T follicular helper cell (primary cell): ENCODE data around the gene EXOC4.

Experiments
- DNase-seq: peaks from one replicate; pipeline ENCODE4 v3.0.0-alpha.2; 2020; ENCODE audit warnings: low read depth

Gene EXOC4

DNA sequence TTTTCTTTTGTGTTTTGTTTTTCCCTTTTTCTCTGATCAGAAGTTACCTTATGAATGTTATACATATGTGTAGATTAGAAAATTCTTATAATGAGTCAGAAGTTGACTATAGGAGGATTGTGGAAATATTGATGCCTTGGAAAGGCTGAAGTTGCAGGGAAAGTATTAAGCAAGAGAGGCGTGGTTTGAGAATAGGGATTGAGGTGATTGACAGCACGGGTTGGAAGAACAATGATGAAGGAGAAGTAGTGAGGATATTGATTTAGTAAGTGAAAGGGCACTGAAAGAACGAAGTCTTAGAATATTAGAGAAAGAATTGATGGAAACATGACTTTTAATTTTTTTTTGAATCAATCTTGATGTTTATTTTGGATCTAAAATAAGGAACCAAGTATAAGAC is 176.0 kb downstream of the EXOC4 start:
- DNase-seq, result no peak

DNA sequence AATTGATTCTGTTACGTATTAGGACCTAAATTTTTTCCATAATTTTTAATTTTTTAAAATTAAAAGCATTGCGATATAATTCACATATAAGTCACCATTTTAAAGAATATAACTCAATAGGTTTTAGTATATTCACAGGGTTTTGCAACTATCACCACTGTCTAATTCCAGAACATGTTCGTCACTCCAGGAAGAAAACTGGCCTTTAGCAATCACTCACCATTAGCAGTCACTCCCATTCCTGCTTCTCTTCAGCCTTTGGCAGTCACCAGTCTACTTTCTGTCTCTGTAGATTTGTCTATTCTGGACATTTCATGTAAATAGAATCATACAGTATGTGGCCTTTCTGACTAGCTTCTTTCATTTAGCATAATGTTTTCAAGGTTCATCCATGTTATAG is 176.5 kb downstream of the EXOC4 start:
- DNase-seq, result no peak

- no peak for DNase-seq
Observed at GRCh38 chr7:133431134-133431724, 178.4 kb downstream of the EXOC4 start.

DNA sequence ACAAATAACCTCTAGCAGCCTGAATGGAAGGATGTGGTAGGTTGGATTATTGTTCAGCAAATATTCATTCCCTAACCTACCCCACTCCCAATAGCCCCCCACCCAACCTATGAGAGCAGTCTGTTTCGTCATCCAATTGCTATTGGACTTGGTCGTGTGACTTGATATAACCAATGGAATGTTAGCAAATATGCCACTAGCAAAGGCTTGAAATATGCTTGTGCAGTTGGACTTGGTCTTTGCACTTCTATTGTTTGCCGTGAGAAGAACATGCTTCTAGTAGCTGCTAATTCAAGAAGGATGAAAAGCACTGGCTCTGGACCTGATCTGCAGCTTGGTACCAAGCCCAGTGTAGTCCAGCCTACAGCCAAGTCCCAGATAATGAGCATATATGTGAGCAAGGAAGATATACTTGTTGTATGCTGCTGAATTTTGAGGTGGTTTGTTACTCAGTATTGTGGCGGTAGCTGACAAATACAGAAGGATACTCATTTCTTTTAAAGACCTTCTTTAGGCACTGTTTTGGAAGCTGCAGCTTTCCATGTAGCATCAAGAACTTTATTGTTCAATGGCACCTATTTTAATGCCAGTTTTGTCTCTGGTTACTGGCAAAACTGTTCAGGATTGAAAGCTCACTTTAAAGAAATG is 180.4 kb downstream of the EXOC4 start:
- no peak for DNase-seq

- DNase-seq, result no peak
Observed at GRCh38 chr7:133434246-133434865, 181.5 kb downstream of the EXOC4 start.

DNA sequence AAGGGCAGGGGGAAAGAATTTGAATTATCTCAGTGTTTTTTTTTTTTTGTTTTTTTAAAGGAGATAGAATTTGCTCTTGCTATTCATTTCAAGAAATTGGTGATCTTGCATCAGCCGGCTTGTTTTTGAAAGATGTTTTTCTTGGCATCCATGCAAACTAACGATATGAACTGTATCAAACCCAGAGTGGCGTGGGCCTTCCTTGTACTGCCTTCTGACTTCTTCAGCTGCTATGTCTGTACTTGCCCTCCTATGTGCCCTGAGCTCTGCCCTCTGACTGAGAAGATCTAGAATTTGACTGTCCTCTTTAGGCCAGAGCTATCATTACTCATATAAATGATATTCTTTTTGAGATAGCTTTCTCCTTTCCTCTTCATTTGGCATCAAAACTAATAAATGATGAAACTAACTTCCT is 183.1 kb downstream of the EXOC4 start:
- DNase-seq, result no peak

DNA sequence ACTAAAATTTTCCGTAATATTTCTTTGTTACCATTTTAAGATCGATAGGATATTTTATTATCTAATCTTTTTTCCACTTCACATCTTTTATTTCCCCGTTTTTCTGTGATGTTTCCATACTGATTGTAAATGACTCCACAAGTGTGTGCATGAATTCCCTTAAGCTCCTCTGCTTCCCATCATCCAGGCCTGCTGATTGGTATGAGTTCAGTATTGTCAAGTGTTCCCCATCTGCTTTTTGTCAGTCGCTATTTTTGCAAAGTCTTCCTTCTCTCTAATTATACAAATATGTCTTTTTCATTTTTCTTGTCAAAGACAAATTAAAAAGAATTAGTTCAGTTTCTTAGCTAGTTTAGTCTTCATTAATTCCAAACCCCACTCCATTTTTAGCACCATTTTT is 184.7 kb downstream of the EXOC4 start:
- DNase-seq, result no peak

- DNase-seq, result no peak
Observed at GRCh38 chr7:133442818-133443217, 189.9 kb downstream of the EXOC4 start.

DNA sequence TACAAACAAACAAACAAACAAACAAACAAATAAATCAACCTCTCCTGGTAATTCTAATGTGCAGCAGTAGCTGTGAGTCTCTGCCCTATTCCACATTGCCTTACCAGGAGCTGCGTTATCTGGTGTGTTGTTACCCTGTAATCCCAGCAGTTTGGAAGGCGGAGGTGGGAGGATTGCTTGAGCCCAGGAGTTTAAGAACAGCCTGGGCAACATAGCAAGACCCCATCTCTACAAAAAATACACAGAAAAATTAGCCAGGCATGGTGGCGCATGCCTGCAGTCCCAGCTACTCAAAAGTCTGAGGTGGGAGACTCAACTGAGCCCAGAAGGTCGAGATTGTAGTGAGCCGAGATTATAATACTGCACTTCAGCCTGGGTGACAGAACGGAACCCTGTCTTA is 192.7 kb downstream of the EXOC4 start:
- DNase-seq, result no peak

DNA sequence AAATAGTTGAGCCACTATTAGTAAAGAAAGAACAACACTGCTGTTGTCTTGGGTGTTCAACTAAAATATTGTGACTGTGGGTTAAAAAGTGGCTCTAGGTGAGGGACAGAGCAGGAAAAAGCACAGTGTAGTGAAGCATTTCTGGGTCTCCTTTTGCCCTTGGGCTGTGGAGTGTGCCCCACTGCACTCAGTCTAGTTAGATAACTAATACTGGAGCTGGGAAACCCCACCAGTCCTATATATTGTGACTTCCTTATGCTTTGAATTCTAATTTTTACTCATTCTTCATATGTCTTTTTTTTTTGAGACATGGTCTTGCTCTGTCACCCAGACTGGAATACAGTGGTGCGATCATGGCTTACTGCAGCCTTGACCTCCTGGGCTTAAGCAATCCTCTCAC is 195.1 kb downstream of the EXOC4 start:
- no peak for DNase-seq

- DNase-seq, result no peak
Observed at GRCh38 chr7:133452577-133452976, 199.7 kb downstream of the EXOC4 start.

DNA sequence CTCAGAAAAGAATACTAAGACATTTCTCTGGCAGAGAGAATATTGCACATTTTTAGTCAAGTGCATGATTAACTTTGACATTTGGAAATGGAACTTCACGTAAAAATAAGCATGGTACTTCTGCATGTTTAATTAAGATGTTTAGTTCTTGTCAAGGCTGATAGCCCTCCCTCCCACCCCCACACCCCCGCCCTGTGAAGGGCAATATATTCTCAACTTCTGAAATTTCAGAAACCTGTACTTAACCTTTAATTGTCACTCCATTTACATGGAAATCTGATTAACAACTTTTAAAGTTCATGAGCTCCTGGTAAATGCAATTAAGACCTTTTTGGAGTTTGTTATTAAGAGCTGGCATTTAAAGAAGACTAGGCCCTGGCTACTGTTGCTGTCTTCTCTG is 205.8 kb downstream of the EXOC4 start:
- DNase-seq, result no peak

DNA sequence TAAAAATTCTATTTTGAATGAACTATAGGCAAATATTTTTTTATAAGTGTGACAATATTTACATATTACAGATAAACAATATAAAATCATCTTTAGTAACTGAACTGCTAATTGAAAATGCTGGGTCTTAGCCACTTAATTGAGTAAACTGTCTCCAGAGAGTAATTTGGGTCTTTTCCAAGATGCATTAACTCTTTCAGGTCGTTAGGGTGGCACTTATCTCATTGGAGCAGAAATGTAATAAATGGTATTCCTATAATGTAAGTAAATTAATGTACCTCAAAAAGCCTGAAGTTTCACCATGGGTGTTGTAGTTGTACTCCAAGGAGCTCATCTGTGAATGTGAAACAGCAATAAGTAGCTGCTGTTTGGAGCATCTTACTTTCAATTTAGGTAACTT is 208.5 kb downstream of the EXOC4 start:
- DNase-seq, result no peak

GRCh38 chr7:133475655-133476054 is 222.8 kb downstream of the EXOC4 start:
- DNase-seq, result no peak

- no peak for DNase-seq
Observed at GRCh38 chr7:133477791-133478190, 224.9 kb downstream of the EXOC4 start.

DNA sequence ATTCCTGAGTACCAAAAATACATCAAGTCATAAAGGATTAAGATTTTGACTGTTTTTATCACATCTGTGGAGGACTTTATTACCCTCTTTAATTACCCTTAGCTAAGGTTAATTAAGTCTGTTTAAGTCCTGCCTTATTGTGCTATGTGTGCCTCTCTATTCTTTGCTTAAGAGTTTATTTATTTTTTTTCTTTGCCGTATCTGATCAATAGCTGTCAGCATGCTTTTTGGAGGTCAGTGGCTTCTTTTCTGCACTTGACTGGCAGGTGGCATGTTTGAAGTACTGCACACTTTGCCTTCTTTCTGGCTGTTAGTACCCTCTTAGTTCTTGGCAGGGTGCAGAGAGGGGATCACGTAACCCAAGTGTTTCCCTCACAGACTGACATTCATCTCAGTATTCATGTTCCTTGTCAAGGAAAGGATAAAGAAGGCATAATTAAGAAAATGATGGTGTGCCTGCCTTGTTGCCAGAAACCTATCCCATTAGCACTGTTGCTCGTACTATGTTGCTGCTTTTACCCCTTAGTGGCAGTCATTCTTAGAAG is 225.8 kb downstream of the EXOC4 start:
- DNase-seq, result no peak

DNA sequence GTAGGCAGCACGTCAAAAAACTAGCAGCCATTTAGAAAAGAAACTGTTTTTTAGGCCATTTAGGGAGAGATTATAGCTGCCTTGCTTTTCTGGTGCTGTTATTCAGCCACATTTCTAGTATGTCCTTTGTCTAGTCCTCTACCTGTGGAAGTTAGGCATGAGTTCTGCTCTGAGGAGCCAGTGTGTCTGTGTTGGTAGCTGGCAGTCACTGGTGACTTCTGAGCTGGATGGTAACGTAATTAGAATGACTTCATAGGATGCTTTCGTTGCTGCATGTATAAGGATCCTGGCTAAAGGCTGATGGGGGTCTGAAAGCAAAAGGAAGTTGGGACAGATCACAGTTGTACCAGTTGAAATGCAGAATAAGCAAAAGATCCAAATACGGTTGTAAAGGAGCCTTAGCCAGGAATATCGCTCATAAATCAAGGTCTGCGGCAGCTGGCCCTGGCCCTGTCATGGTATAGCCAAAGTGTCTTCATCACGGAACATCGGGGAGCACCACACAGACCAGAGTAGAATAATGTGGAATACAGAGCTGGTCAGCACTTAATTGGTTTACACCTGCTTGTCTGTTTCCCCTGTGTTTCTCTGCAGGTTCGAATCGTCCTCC is 226.7 kb downstream of the EXOC4 start:
- DNase-seq, result no peak

DNA sequence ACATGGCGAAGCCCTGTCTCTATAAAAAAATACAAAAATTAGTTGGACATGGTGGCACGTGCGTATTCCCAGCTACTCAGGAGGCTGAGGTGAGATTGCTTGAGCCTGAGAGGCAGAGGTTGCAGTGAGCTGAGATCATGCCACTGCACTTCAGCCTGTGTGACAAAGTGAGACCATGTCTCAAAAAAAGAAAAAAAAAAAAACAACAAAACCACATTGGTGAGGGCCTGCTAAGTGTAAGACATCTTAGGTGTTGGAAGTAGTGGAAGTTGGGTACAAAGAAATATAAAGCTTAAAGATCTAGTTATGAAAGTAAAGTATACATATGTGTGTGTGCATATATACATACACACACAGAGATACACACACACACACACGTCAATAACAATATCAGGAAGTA is 228.0 kb downstream of the EXOC4 start:
- DNase-seq, result no peak

GRCh38 chr7:133481676-133482075 is 228.8 kb downstream of the EXOC4 start:
- no peak for DNase-seq

GRCh38 chr7:133482599-133482998 is 229.7 kb downstream of the EXOC4 start:
- DNase-seq, result no peak

DNA sequence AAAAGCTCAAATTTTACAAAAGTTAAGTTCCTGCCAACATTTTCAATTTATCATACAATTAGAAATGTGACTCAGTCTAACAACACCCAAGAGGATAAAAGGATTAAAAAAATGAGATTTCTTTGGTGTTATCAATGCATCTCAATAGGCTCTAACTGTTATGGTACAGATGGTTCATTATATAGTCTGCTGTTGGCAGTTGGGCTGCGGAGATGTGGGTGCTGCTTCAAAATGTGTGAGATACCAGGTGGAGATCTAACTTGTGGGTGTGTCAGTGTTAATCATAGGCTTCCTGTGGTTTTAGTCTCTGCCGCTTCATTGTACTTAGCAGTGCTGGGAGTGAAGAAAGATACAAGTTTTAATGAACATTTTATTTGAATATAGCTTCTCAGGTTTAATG is 231.2 kb downstream of the EXOC4 start:
- no peak for DNase-seq

DNA sequence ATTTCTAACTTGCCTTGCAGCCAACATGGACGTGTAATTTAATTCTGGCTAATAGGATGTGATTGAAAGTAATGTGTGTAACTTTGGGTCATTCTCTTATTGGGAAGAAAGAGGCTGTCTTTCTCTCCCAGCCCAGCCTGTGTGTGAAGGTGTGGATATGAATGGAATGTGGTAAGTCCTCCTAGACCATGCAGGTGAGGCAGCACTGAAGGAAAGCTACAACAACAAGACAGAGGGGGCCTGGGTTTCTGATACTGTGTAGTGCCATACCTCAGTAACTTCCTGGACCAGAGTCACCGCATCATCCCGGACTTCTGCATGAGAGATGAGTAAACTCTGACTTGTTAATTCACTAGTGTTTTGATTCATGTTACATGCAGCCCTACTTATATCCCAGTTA is 237.0 kb downstream of the EXOC4 start:
- DNase-seq, result no peak

GRCh38 chr7:133491201-133491691 is 238.4 kb downstream of the EXOC4 start:
- DNase-seq, result no peak
